Ishikawa (cell line): Measurements from ENCODE around the gene ZBTB20.
A peak's percentile ranks its signal among the peaks of the same experiment; 100 is the strongest.

Experiments used
- CEBPB ChIP-seq: IDR thresholded peaks from 2 replicates; pipeline ENCODE4 v1.6.1; 2012
- CREB1 ChIP-seq: IDR thresholded peaks from 2 replicates; pipeline ENCODE4 v1.6.1; 2012; ENCODE audit warnings: low read depth
- EGR1 ChIP-seq: IDR thresholded peaks from 2 replicates; pipeline ENCODE4 v1.6.1; 2012
- EP300 ChIP-seq: IDR thresholded peaks from 2 replicates; pipeline ENCODE4 v1.6.1; 2012; ENCODE audit warnings: borderline replicate concordance
- FOXM1 ChIP-seq: IDR thresholded peaks from 2 replicates; pipeline ENCODE4 v1.6.1; 2012; ENCODE audit warnings: low read depth, borderline replicate concordance
- MAX ChIP-seq: IDR thresholded peaks from 2 replicates; pipeline ENCODE4 v1.6.1; 2012
- NFIC ChIP-seq: IDR thresholded peaks from 2 replicates; pipeline ENCODE4 v1.6.1; 2012
- RAD21 ChIP-seq: IDR thresholded peaks from 2 replicates; pipeline ENCODE4 v1.6.1; 2012; ENCODE audit warnings: low read depth
- REST ChIP-seq: IDR thresholded peaks from 2 replicates; pipeline ENCODE4 v1.6.1; 2012; ENCODE audit warnings: low read depth, mild to moderate bottlenecking
- TAF1 ChIP-seq: IDR thresholded peaks from 2 replicates; pipeline ENCODE4 v1.6.1; 2012; ENCODE audit warnings: low read depth, mild to moderate bottlenecking
- TCF12 ChIP-seq: IDR thresholded peaks from 2 replicates; pipeline ENCODE4 v1.6.1; 2012; ENCODE audit warnings: low read depth
- TEAD4 ChIP-seq: IDR thresholded peaks from 2 replicates; pipeline ENCODE4 v1.6.1; 2012
- USF1 ChIP-seq: IDR thresholded peaks from 2 replicates; pipeline ENCODE4 v1.6.1; 2012
- YY1 ChIP-seq: IDR thresholded peaks from 2 replicates; pipeline ENCODE4 v1.6.1; 2012; ENCODE audit warnings: low read depth
- ZBTB7A ChIP-seq: IDR thresholded peaks from 2 replicates; pipeline ENCODE4 v1.6.1; 2012; ENCODE audit warnings: low read depth

ZBTB20 gene

DNA sequence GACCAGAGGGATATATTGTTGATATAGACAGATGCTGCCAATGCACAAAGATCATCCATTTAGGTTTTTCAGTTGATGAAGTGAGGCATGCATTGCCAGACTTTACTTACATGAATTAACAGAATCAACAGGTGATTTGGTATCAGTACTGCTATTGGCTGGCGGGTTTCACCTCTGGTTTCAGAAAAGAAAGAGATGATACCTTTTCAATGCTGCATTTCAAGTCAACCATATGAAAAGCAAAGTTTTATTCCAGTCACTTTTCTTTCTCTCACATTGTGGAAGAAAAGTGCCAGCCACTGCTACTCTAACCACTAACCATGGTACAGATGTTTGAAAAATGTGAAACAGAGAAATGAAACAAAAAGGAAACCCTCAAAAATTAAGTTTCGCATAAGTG, 564.2 kb downstream of the ZBTB20 start:
- TF ChIP-seq TCF12, result no peak
- no peak for TF ChIP-seq REST
- no peak for TF ChIP-seq TAF1
- TF ChIP-seq CREB1, result no peak
- no peak for TF ChIP-seq NFIC
- no peak for TF ChIP-seq EP300
- no peak for TF ChIP-seq USF1
- no peak for TF ChIP-seq ZBTB7A
- TF ChIP-seq MAX, result no peak
- TF ChIP-seq TEAD4, result no peak
- TF ChIP-seq FOXM1, result no peak
- no peak for TF ChIP-seq YY1
- no peak for TF ChIP-seq EGR1
- no peak for TF ChIP-seq CEBPB
- TF ChIP-seq RAD21, result no peak

- no peak for TF ChIP-seq EP300
- TF ChIP-seq TCF12, result no peak
- TF ChIP-seq EGR1, result no peak
- no peak for TF ChIP-seq USF1
These were observed 574.6 kb downstream of the ZBTB20 start for GRCh38 chr3:114572364-114573062.

DNA sequence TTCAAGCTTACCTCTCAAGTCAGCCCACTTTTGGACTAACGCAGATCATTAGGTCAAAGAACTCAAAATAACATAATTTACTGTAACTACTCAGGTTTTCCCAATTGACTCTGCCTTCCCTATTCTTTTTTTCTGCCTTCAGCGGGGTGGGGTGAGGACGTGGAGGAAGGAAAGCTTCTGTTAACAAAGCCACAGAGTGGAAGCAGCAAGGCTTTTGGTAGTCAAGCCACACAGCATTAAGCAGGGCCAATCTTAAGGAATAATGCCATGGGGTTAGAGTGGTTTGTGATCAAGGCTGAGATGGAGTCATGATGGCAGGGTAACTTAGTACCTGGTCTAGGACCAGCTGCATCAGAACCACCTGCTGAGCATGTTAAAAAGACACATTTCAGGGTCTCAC, 575.7 kb downstream of the ZBTB20 start:
- TF ChIP-seq TCF12 (no peak), RAD21 (no peak), YY1 (no peak), CREB1 (no peak), MAX (no peak), REST (no peak), USF1 (no peak), ZBTB7A (no peak)

GRCh38 chr3:114569186-114569585, 577.9 kb downstream of the ZBTB20 start:
- TF ChIP-seq RAD21 (no peak), TEAD4 (no peak), USF1 (no peak), YY1 (no peak), NFIC (no peak), TAF1 (no peak), TCF12 (no peak), EP300 (no peak), FOXM1 (no peak)

DNA sequence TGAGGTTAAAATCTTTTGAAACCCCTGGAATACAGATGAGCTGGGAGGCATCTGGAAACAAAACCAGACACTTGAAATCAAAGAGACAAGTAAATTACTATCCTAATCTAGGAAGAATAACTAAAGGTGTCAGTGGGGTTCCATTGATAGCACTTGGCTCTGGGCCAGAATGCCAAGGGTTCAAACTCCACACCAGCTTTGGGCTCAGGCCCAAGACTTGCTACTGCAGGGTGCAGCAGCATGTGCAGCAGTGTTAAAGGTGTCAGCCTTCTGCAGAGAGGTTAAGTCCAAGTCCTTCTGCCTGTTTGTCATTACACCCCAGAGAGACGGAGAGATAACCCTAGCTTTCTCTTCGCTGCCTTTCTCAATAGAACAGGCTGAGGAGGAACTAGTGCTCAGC, 579.3 kb downstream of the ZBTB20 start:
- TF ChIP-seq NFIC (0 out of 2 replicates have a peak, but pooled peaks have one; percentile 7), FOXM1 (no peak), TEAD4 (no peak), CEBPB (no peak), RAD21 (no peak)

DNA sequence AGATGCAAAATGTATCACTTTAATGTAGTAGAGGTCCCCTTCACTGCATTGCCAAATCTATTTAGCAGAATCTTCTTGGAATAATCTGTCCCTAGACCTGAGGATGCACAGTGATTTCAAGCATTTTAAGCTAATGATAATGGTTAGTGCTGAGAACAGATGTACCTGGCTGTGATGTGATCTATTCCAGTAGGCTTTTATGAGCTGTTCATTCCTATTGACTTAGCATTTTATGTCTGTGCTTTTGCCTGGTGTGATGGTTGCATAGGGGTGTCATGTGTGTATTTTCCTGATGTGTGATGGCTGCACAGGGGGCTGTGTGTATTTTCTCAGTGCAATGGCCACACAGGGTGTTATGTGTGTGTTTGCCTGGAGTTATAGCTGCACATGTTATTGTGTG, 580.3 kb downstream of the ZBTB20 start:
- TF ChIP-seq USF1 (no peak), TEAD4 (no peak), EP300 (no peak), CEBPB (no peak), EGR1 (no peak), YY1 (no peak), FOXM1 (no peak), TCF12 (no peak), TAF1 (no peak), CREB1 (no peak), ZBTB7A (no peak)
